M059J (cell line): ENCODE data around the gene FKRP. TPM values are rescaled to one million over a fixed set of nuclear protein-coding genes. Genes with fewer than 3 reads are reported as not detected.

Experiments used
- DNase-seq: peaks from one replicate; pipeline ENCODE4 v3.0.0-alpha.2; 2012; ENCODE audit warnings: low read depth
- total RNA-seq: library from RNA; depleted of rRNA; stranded (reverse); fragments of >200 nt; shearing (Covaris generic); gene quantifications from 2 replicates; pipeline ENCODE4 v1.2.3, GENCODE V29; 2014

The FKRP gene
- total RNA-seq, 1 experiment from 2014 or later, result 28.4 TPM

- DNase-seq, result peak; percentile 73
Measured at GRCh38 chr19:46732172-46732938, 13.5 kb upstream of the FKRP start.

DNA sequence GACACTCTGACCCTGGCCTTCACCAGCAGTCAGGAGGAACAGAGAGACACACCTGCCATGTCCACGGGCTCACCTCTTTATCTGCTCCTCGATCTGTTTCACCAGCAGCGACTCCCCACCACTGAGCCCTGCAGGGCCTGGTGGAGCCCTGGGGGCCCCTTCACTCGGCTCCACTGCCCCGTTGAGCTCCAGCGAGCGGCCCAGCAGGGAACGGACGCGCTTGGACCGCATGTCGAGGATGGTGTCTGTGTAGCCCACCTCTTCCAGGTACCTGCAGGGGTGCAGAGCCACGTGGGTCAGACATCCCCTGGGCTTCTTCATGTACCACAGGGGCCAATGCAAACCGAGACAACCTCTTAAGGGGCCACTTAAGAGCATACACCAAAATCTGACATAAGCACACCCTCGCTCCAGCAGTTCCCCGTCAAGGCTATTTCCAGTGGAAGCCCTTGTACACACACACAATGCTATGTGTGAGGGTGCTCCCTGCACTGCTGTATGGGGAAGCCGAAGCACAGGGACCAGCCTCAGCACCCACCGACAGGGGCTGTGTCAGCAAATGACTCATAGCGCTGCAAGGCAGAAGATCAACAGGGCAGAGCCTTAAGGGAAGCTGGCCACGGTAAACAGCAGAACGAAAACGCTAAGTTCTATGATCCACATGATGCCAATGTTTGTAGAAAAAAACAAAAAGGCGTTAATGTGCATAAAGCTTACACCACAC, 12.7 kb upstream of the FKRP start:
- peak; percentile 61 for DNase-seq

- peak; percentile 29 for DNase-seq
Measured at GRCh38 chr19:46733690-46734292, 12.1 kb upstream of the FKRP start.

GRCh38 chr19:46736531-46737297, 9.1 kb upstream of the FKRP start:
- peak; percentile 48 for DNase-seq

GRCh38 chr19:46737298-46737654, 8.6 kb upstream of the FKRP start:
- no peak for DNase-seq

DNA sequence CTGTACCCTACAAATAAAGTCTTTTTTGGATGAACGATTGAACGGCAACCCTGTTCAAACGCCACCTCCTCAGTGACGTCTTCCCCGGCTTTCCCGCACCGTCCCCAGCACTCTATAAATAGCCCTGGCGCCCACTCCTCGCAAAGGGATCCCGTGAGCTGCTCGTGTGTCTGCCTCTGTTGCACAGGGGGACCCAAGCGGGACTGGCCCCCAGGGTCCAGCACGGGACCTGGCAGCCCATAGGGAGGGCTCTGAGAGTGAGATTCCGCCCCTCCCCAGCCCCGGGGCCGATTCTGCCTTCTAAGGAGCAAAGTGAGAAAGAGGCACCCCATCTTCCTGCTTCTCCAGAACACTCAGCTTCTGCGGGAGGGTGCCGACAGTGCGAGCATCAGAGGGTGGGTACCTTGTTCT, 8.1 kb upstream of the FKRP start:
- no peak for DNase-seq

DNA sequence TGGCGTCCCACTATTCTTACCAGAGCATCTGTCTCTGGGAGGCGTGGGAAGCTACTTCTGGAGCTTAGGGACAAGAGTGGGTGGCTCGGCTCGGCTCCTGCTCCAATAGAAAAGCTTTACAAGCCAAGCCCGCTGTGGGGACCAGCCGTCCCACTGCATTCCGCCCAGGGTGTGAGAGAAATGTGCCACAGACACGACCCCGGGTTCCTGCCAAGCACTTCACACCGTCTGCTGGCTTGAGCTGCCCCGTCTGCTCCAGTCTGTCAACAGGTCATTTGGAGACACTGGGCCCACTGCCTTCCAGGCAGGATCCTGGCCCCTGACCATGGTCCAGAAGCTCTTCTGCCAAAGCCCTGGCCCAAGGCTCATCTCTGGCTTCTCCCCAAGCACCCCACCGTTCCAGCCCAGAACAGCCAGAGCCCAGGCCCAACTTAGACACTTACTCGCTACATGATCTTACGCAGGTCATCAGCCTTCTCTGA, 6.5 kb upstream of the FKRP start:
- DNase-seq, result no peak

DNA sequence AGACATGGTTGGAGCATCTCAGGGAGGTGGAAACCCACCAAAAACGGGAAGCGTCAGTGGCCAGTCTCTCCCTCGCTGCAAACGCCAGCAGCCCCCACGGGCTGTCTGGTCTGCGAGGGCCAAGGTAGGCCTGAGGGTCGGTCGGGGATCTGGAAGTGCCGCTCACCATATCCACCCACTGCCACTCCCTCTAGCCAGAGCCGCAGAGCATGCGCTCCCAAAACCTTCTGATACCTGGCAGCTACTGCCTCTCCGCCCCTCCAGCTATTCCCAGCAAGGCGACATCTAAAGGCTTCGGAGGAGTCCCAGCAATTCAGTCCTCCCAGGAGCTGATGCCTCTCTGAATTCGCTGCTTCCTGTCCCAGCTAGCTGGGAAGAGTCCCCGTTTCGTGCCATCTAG, 4.4 kb upstream of the FKRP start:
- no peak for DNase-seq

DNA sequence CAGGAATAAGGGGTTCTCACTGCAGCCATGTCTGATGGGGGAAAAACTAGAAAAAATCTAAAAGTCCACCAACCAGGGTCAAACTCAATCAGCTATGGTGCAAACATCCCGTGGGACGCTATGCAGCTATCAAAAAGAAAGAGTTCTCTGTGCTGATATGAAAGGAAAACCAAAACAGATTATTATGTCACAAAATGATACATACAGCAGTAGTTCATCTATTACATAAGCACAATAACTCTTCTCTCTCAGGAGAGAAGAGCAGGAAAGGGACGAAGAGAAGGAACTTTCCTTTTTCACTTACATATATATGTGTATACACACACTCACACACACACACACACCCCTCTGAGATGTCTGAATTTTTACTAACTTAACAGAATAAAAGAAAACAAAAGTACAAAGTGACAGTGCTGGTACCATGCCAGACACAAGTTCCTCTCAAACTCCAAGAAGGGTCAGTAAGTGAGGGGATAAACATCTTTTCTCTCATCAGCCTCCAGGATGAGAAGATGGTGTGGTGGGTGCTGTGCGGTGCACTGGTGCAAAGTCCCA, 2.9 kb upstream of the FKRP start:
- DNase-seq, result no peak

GRCh38 chr19:46744005-46744691, 1.7 kb upstream of the FKRP start:
- DNase-seq, result no peak

- DNase-seq, result no peak
Measured at GRCh38 chr19:46745030-46745429, 827 bp upstream of the FKRP start.

- peak; percentile 44 for DNase-seq
Measured at GRCh38 chr19:46746281-46747057, 612 bp downstream of the FKRP start, which contains the start of gene STRN4. TSS of gene STRN4 (minus strand) at chr19:46746450. CDS start at chr19:46746430, 20 bp downstream.

GRCh38 chr19:46748325-46749109, 2.7 kb downstream of the FKRP start:
- DNase-seq, result peak; percentile 50

DNA sequence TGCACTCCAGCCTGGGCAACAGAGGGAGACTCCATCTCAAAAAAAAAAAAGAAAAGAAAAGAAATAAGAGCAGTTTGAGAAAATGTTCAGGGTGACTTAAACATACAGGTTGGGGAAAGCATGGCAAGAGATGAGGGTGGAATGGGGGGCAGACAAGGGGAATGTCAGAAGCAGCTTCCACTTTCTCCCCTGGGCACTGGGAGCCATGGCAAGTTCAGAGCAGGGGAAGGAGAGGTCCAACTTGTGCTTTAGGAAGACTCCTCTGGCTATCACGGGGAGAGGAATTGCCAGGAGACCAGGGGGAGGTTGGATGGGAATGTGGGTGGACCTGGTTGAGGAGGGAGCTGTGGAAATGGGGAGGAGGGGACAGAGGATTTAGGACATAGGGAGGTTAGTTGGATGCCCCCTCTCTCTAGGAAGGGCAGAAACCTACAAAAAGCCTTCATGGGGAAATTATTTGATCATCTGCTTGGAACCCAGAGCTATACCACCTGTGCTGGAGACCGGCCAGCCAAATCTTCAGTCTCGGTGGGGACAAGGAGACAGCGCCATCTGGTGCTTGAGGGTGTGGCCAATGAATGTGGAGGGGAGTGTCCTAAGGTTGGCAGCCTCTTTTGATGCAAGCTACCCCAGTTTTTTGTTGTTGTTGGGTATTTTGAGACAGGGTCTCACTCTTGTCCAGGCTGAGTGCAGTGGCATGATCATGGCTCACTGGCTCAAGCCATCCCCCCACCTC, 7.7 kb downstream of the FKRP start:
- DNase-seq, result no peak

DNA sequence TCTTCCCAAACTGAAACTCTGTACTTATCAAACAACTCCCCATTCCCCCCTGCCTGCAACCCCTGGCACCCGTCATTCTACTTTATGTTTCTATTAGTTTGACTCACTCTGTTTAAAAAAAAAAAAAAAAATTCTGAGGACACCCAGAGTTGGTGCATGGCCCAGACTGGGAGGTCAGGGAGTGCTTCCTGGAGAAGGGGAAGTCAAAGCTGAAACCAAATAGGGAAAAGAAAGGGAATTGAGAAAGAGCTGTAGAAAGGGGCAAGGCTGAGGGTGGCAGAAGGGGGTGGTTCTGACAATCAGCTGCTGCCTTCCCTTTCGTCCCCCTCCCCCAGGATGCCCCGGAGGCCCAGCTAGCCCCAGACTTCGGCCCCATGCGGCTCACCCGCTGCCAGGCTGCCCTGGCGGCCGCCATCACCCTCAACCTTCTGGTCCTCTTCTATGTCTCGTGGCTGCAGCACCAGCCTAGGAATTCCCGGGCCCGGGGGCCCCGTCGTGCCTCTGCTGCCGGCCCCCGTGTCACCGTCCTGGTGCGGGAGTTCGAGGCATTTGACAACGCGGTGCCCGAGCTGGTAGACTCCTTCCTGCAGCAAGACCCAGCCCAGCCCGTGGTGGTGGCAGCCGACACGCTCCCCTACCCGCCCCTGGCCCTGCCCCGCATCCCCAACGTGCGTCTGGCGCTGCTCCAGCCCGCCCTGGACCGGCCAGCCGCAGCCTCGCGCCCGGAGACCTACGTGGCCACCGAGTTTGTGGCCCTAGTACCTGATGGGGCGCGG, 9.4 kb downstream of the FKRP start:
- DNase-seq, result peak; percentile 60

DNA sequence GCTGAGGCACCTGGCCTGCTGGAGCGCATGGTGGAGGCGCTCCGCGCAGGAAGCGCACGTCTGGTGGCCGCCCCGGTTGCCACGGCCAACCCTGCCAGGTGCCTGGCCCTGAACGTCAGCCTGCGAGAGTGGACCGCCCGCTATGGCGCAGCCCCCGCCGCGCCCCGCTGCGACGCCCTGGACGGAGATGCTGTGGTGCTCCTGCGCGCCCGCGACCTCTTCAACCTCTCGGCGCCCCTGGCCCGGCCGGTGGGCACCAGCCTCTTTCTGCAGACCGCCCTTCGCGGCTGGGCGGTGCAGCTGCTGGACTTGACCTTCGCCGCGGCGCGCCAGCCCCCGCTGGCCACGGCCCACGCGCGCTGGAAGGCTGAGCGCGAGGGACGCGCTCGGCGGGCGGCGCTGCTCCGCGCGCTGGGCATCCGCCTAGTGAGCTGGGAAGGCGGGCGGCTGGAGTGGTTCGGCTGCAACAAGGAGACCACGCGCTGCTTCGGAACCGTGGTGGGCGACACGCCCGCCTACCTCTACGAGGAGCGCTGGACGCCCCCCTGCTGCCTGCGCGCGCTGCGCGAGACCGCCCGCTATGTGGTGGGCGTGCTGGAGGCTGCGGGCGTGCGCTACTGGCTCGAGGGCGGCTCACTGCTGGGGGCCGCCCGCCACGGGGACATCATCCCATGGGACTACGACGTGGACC, 10.1 kb downstream of the FKRP start:
- DNase-seq, result no peak

DNA sequence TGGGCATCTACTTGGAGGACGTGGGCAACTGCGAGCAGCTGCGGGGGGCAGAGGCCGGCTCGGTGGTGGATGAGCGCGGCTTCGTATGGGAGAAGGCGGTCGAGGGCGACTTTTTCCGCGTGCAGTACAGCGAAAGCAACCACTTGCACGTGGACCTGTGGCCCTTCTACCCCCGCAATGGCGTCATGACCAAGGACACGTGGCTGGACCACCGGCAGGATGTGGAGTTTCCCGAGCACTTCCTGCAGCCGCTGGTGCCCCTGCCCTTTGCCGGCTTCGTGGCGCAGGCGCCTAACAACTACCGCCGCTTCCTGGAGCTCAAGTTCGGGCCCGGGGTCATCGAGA, 10.7 kb downstream of the FKRP start:
- no peak for DNase-seq
